Hepatic stellate cell (primary cell): ENCODE results near the gene SNX32.

Experiments
- DNase-seq: peaks from one replicate; pipeline ENCODE4 v3.0.0; 2011; ENCODE audit warnings: low spot score

SNX32 gene

GRCh38 chr11:65833297-65834030 is at the start of gene SNX32:
Gene SNX32, plus strand, starts transcription at chr11:65833963. Its CDS starts 103 bp downstream, at chr11:65834066.
- peak; percentile 100 for DNase-seq

DNA sequence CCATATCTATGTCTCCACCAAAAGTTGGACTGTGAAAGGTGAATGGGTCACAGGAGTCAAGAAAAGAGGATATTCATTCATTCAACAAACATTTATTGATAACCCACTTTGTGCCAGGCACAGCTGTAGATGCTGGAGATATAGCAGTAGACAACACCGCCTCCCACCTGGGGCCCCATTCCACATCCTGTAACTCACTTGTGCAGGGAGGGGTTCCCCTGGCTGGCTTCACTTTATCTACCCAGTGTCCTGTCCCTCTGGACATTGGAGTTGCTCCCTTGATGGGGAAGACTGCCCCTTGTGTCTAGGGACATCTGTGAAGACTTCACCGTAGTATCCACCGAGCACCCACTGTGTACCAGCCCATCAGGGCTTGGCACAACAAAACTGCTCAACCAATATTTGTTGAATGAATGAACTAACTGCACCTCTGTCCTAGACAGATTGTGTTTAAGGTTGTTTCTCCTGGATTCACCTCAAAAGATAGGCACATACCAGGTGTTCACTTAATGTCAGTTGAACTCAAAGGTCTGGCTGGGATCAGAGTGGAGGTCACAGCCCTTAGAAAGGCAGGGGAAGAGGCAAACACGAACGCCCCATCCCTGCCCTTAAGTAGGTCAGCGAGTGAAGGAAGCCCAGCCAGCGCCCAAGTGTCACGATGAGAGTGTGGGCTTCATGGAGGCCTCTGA is 48.3 kb upstream of the SNX32 start:
- no peak for DNase-seq

- DNase-seq: no peak
Observed at GRCh38 chr11:65786008-65786785, 47.6 kb upstream of the SNX32 start.

DNA sequence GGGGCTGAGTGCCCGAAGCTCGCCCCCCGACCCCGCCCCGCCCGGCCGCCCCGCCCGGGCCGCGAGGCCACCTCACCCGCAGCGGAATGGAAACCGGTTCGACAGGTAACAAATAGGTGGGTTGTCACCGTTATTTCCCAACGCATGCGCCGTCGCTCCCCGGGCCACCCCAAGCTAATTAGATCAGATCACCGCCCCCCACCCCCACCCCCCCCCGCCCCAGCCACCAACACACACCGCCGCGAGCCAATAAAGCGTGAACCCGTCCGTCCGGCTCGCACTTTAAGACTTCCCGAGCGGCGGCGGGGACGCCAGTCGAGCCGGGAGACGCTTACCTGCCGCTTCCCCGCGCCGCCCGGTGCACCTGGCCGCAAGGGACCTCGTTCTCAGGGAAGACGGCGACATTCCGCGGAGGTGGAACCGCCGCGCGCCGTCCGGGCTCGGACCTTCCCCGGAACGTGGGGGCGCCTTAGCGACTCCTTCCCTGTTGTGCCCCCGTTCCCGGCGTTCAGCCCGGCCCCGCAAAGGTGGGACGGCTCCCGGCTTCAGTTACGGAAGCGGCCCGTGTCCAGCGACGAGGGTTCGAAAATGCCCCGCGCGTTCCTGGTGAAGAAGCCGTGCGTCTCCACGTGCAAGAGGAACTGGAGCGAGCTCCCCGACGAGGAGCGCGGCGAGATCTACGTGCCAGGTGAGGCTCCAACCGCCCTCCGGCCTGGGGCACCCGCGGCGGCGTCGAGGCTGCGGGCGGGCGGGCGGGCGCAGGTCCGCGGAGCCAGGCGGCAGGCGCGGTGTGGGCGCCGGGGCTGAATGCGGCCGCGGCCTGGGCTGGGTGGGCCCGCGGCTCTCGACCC is 46.8 kb upstream of the SNX32 start, which contains the start of gene OVOL1:
TSS of gene OVOL1 (plus strand) at position 278 of the 851 bp plus-strand sequence. CDS start at position 589, 311 bp downstream.
- no peak for DNase-seq

DNA sequence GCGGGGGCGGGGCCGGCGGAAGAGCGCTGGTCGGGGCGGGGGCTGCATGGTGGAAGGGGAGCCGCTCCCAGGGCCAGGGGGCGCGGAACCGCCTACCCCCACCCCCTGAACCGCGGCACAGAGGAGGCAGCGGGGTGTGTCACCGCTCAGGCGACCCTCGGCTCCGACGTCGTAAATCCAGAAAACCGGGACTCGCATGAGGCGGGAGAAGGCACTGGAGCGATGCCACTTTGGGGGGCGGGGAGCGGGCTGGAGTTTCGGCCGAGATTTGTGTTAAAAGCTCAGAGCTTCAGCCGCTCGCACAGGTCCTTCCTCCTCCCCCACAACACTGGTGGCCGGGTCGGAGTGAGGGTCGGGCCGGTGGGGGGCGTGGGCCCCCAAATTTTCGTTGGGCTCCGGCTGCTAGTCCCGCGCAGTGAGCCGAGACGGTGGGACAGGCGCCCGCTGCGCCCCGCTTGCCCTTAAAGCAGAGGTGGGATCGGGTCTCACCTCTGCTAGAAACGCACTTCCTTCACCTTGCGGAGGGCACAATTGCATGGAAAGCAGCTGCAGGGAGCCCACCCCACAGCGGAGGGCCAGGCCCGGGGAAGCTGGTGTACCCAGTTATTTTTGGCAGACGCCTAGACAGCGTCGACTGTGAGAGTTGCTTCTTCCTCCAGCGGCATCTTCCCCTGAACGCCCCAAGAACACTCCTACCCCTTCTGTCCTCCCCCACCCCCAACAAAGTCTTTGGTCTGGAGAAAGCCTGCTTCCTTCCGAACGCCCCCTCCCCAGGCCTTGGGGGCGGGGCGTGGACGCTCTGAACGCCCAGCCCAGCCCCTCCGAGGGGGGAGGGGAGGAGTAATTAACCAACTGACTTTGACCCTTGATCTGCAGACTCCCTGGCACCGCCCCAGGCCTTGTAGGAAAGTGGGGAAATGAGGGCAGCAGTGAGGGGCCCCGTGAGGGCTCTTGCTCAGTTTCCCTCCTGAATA is 45.8 kb upstream of the SNX32 start:
- no peak for DNase-seq

- no peak for DNase-seq
Observed at GRCh38 chr11:65788821-65789220, 44.9 kb upstream of the SNX32 start.

DNA sequence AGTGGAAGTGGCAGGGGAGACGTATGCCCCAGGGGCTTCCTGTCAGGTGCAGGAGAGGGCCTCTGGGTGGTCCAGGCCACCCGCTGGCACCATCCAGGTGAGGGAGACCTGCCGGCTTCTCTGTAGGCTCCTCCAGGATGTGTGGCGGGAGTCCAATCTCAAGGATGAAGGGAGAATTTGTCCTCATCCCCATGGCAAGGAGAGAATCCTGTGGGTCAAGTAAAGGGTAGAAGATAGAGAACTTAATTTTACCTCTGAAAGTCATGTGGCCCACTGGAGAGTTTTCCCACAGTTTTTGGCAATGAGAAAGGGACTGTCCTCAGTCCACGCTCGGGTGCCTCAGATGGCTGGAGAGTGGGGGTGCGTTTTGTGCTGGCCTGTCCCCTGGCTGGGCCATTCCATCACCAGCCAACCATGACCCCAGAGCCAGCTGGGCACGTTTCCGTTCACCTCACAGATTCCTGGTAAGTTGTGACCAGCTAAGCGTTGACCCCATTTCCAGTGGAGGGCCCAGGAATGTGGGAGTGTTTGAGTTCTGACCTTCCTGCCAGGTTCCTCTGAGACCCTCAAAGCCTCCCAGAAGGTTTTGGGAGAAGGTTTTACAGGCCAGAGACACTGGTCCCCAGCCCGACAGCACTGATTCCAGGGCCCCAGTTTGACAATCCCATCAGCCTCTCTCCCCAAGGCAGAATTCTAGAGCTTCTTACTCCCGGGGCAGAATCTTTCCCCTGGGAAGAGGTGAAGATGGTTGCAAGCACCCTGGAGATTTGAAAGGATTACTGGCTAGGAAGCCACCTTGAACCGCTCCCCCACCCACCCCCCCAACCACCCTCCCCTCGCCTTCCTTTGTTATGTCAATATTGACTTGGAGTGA is 44.3 kb upstream of the SNX32 start:
- DNase-seq: no peak

- DNase-seq: no peak
Observed at GRCh38 chr11:65790104-65790901, 43.5 kb upstream of the SNX32 start.

DNA sequence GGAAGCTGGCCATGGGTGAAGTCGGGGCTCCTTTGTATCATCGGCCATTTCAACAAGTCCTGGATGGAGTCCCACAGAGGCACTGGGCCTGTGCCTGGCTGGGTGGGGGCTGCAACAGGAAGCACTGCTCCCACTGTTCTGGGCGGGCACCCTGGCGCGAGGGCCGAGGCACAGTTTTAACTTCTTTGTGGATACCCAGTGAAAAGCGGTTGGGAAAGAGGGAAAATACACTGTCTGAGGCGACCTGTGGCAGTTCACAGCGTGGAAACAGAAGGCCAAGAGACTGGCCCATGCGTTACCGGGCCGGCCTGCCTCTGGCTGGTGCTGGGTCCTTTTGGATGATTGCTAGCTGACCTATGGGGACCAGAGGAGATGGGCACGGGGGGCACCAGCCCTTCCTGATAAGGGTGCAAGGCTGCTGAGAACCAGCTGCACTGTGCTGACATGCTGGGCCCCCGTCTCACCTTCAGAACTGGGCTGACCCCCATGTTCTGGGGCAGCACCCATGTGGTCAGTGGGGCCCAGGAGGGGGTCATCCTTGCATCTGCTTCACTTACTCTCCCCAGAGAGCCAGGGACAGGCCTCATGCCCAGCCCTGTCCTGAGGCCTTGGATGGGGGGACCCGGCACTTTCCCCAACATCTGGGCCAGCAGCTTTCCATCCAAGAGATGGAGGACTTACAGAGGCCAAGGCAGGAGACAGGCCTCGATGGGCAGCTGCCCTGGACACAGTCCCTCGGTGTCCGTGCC is 42.7 kb upstream of the SNX32 start:
- DNase-seq: no peak

- DNase-seq: no peak
Observed at GRCh38 chr11:65791719-65792213, 42.0 kb upstream of the SNX32 start.

DNA sequence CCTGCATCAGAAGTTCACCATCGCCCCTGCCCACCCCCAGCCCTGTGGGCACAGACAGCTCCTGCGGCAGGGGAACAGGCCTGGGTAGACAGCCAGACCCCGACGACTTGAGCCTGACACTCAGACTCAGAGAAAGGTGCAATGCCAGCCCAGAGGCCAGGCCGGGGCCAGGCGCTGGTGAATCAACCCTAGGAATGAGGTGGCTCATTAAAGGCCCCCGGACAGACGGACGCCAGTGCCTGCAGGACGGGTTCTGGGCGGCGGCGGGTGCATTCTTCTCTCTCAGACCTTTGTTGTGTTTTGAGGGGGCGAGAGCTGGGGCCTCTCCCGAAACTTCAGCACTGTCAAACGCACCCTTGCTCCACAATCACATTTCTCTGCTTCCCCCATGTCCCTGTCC is 41.3 kb upstream of the SNX32 start:
- no peak for DNase-seq

DNA sequence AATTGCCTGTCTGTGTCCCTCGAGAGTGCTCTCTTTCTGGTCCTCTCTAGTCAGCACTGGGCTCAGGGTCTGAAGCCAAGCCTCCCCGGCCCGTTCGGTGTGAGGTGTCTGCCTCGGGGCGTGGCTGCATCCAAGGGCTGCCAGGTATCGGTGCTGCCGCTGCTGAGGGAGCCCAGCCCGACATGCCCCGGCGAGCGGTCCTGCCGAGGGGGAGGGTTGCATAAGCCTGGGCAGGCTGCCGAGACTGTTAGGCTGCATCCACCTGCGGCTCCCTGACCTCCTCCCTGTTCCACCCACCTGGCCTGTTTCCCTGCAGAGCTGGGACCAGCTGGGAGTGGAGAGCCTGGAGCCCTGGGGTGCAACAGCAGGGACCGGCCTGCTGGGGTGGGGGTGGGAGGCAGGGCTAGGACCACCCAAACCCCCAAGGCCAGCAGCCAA is 40.6 kb upstream of the SNX32 start:
- no peak for DNase-seq

- DNase-seq: no peak
Observed at GRCh38 chr11:65793625-65794400, 40.0 kb upstream of the SNX32 start.

DNA sequence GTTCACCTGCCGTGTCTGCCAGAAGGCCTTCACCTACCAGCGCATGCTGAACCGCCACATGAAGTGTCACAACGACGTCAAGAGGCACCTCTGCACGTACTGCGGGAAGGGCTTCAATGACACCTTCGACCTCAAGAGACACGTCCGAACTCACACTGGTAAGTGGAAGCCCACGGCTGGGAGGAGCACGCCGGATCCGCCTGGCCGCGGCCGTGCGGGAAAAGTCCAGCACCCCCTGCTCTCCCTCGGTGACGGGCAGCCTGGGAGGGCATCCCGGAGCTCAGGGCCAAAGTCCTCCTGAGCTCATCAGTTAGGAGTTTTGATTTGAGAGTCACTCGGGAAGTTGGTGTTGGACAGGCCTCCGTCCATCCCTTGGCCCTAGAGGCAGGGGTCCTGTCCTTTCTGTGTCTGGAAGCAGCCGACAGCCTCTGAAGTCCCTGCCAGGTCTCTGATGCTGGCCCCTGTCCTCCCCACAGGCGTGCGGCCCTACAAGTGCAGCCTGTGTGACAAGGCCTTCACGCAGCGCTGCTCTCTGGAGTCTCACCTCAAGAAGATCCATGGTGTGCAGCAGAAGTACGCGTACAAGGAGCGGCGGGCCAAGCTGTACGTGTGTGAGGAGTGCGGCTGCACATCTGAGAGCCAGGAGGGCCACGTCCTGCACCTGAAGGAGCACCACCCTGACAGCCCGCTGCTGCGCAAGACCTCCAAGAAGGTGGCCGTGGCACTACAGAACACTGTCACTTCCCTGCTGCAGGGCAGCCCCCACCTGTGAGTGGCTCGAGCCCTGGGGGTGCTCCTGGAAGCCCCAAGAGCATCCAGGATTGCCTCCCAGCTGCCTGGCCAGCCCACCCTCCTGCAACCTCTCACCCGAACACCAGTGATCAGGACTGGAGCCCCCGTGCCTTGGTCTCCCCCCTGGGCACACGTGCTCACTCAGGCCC is 38.9 kb upstream of the SNX32 start:
- DNase-seq: no peak

GRCh38 chr11:65796726-65797601 is 36.8 kb upstream of the SNX32 start:
- DNase-seq: no peak
